H1 (cell line): Measurements from ENCODE around the gene NBDY. TPM values are rescaled to one million over a fixed set of nuclear protein-coding genes. Genes with fewer than 3 reads are reported as not detected.

Experiments used
- CTCF ChIA-PET: fragments of 300-600 bp; sonication (Branson Sonifier 250); formaldehyde crosslinking; loops from one replicate; lab custom pipeline; 2021; ENCODE audit not compliant: partially characterized antibody; lab: Charles Lee
- POLR2A ChIA-PET: fragments of 300-600 bp; sonication (Branson Sonifier 250); formaldehyde crosslinking; loops from one replicate; lab custom pipeline; 2021; ENCODE audit warnings: inconsistent platforms; ENCODE audit not compliant: partially characterized antibody; lab: Charles Lee
- DNase-seq, 2 experiments: peaks; one replicate each; pipeline versions ENCODE4 v3.0.0 to v3.0.0-alpha.2; 2010 to 2022; ENCODE audit warnings: low spot score in 2 of 2, low read depth in 1 of 2, mixed read lengths in 1 of 2
- FAIRE-seq: peaks from 2 replicates; lab custom pipeline; 2011; peaks lifted over from hg19 to GRCh38; lab: Jason Lieb, UNC
- H2AFZ ChIP-seq: 2 replicates; pipeline ENCODE4 v1.8.1; 2012; ENCODE audit warnings: low read length, inconsistent platforms
- H2AK5ac ChIP-seq: 2 replicates; pipeline ENCODE4 v1.6.1; 2013; ENCODE audit warnings: low read depth, low read length
- H2BK120ac ChIP-seq: replicated peaks from 2 replicates; pipeline ENCODE3; 2013; ENCODE audit warnings: low read depth, low read length, inconsistent platforms
- H2BK12ac ChIP-seq: 2 replicates; pipeline ENCODE4 v1.6.1; 2013; ENCODE audit warnings: low read depth, low read length
- H2BK15ac ChIP-seq: 2 replicates; pipeline ENCODE4 v1.6.1; 2013; ENCODE audit warnings: low read length
- H2BK20ac ChIP-seq: 2 replicates; pipeline ENCODE4 v1.6.1; 2013; ENCODE audit warnings: low read length
- H2BK5ac ChIP-seq: 2 replicates; pipeline ENCODE4 v1.6.1; 2013; ENCODE audit warnings: low read depth, low read length
- H3K14ac ChIP-seq: 2 replicates; pipeline ENCODE4 v1.6.1; 2013; ENCODE audit warnings: inconsistent platforms; ENCODE audit not compliant: insufficient read length
- H3K18ac ChIP-seq: 2 replicates; pipeline ENCODE4 v1.6.1; 2013; ENCODE audit warnings: low read length; ENCODE audit errors: extremely low read depth
- H3K23ac ChIP-seq: 2 replicates; pipeline ENCODE4 v1.6.1; 2013; ENCODE audit warnings: inconsistent platforms; ENCODE audit not compliant: insufficient read length
- H3K23me2 ChIP-seq: 2 replicates; pipeline ENCODE4 v1.6.1; 2013; ENCODE audit warnings: low read depth, low read length
- H3K27ac ChIP-seq: 2 replicates; pipeline ENCODE4 v1.6.1; 2011; ENCODE audit warnings: low read depth, low read length, inconsistent platforms
- H3K27me3 ChIP-seq, 4 experiments: replicated peaks in 1 of 4; 1 replicate in 1 of 4; 2 replicates in 3 of 4; pipeline versions ENCODE4 v1.6.1 to v1.8.1; 2011 to 2013; ENCODE audit warnings: low read length in 3 of 4, mild to moderate bottlenecking in 3 of 4, inconsistent platforms in 2 of 4, mixed read lengths in 2 of 4, moderate library complexity in 1 of 4; ENCODE audit not compliant: control insufficient read depth in 3 of 4, insufficient read depth in 3 of 4; ENCODE audit errors: extremely low read depth in 1 of 4
- H3K36me3 ChIP-seq, 4 experiments: 2 replicates each; pipeline versions ENCODE4 v1.6.1 to v1.8.1; 2011 to 2013; ENCODE audit warnings: mild to moderate bottlenecking in 4 of 4, low read length in 3 of 4, moderate library complexity in 2 of 4, control low read depth in 1 of 4, inconsistent platforms in 1 of 4; ENCODE audit not compliant: insufficient read depth in 4 of 4, control insufficient read depth in 2 of 4
- H3K4ac ChIP-seq: replicated peaks from 2 replicates; pipeline ENCODE3; 2013; ENCODE audit warnings: low read length, low read depth, mixed read lengths, inconsistent platforms; ENCODE audit not compliant: insufficient read length
- H3K4me1 ChIP-seq, 4 experiments: replicated peaks in 1 of 4; 1 replicate in 1 of 4; 2 replicates in 3 of 4; pipeline versions ENCODE4 v1.6.1 to v1.8.1; 2011 to 2013; ENCODE audit warnings: low read length in 3 of 4, inconsistent platforms in 2 of 4, mixed read lengths in 1 of 4; ENCODE audit not compliant: insufficient read depth in 4 of 4, control insufficient read depth in 3 of 4
- H3K4me2 ChIP-seq, 2 experiments: 2 replicates each; pipeline versions ENCODE4 v1.6.1 to v1.8.1; 2011 to 2013; ENCODE audit warnings: low read depth in 2 of 2, low read length in 2 of 2, control low read depth in 1 of 2, inconsistent platforms in 1 of 2, mild to moderate bottlenecking in 1 of 2; ENCODE audit not compliant: insufficient read depth in 1 of 2
- H3K4me3 ChIP-seq, 4 experiments: fragments of 200-600, 300-600 bp in 1 of 4; sonication (generic), shearing (Covaris generic), sonication (Bioruptor Twin) in 1 of 4; 2 replicates each; pipeline versions ENCODE4 v1.5.1 to v1.8.1; 2011 to 2016; ENCODE audit warnings: low read length in 4 of 4, low read depth in 3 of 4, control low read depth in 2 of 4, inconsistent platforms in 2 of 4, mild to moderate bottlenecking in 2 of 4, mixed read lengths in 1 of 4, moderate library complexity in 1 of 4; ENCODE audit not compliant: insufficient read depth in 2 of 4; ENCODE audit errors: extremely low read depth in 1 of 4
- H3K56ac ChIP-seq: replicated peaks from 2 replicates; pipeline ENCODE3; 2013; ENCODE audit warnings: low read depth, mild to moderate bottlenecking, mixed read lengths, low read length, inconsistent platforms; ENCODE audit not compliant: insufficient read length
- H3K79me1 ChIP-seq: 2 replicates; pipeline ENCODE4 v1.6.1; 2013; ENCODE audit warnings: low read depth, low read length, control low read depth
- H3K79me2 ChIP-seq, 2 experiments: 2 replicates each; pipeline versions ENCODE4 v1.6.1 to v1.8.1; 2012 to 2013; ENCODE audit warnings: low read length in 2 of 2, mild to moderate bottlenecking in 2 of 2, inconsistent platforms in 1 of 2; ENCODE audit not compliant: insufficient read depth in 2 of 2, control insufficient read depth in 1 of 2
- H3K9ac ChIP-seq, 4 experiments: replicated peaks in 1 of 4; 1 replicate in 1 of 4; 2 replicates in 3 of 4; pipeline versions ENCODE4 v1.6.1 to v1.8.1; 2011 to 2013; ENCODE audit warnings: low read depth in 3 of 4, low read length in 3 of 4, control low read depth in 2 of 4, mild to moderate bottlenecking in 2 of 4, moderate library complexity in 2 of 4, inconsistent platforms in 1 of 4; ENCODE audit errors: extremely low read depth in 1 of 4
- H3K9me3 ChIP-seq, 2 experiments: 2 replicates each; pipeline versions ENCODE4 v1.6.1 to v1.8.1; 2012 to 2013; ENCODE audit warnings: mild to moderate bottlenecking in 2 of 2, moderate library complexity in 2 of 2, control low read depth in 1 of 2, inconsistent platforms in 1 of 2, low read depth in 1 of 2, low read length in 1 of 2, mixed read lengths in 1 of 2; ENCODE audit not compliant: insufficient read depth in 2 of 2
- H4K20me1 ChIP-seq, 2 experiments: replicated peaks in 1 of 2; 2 replicates each; pipeline versions ENCODE3 to v1.8.1; 2011 to 2013; ENCODE audit warnings: inconsistent platforms in 2 of 2, low read length in 2 of 2, mild to moderate bottlenecking in 1 of 2; ENCODE audit not compliant: insufficient read depth in 2 of 2, control insufficient read depth in 1 of 2
- H4K5ac ChIP-seq: 2 replicates; pipeline ENCODE4 v1.6.1; 2013; ENCODE audit warnings: low read length, low read depth, mixed read lengths, inconsistent platforms; ENCODE audit not compliant: insufficient read length
- H4K8ac ChIP-seq: 2 replicates; pipeline ENCODE4 v1.8.0; 2013; ENCODE audit warnings: mild to moderate bottlenecking, moderate library complexity, low read length, inconsistent platforms; ENCODE audit not compliant: insufficient read depth; ENCODE audit errors: extremely low read depth
- H4K91ac ChIP-seq: replicated peaks from 2 replicates; pipeline ENCODE3; 2013; ENCODE audit warnings: low read length, mixed read lengths, inconsistent platforms; ENCODE audit not compliant: insufficient read length
- CHD1 ChIP-seq: IDR thresholded peaks from 2 replicates; pipeline ENCODE4 v1.6.1; 2012; ENCODE audit warnings: low read depth, low read length, improper control_type of control experiment
- JUND ChIP-seq: IDR thresholded peaks from 2 replicates; pipeline ENCODE4 v1.6.1; 2011; ENCODE audit warnings: mild to moderate bottlenecking, improper control_type of control experiment, low read length
- RNF2 ChIP-seq: fragments of 200-900, 300-1000 bp; sonication (generic); IDR thresholded peaks from 2 replicates; pipeline ENCODE4 v1.7.1; 2016; ENCODE audit warnings: borderline replicate concordance, low read depth, mild to moderate bottlenecking, antibody characterized with exemption, low read length; ENCODE audit not compliant: poor library complexity, severe bottlenecking; ENCODE audit errors: missing control alignments
- SIRT6 ChIP-seq: IDR thresholded peaks from one replicate; pipeline ENCODE4 v1.7.1; 2012; ENCODE audit warnings: low read length, inconsistent platforms
- TAF7 ChIP-seq: optimal IDR thresholded peaks from 2 replicates; pipeline ENCODE3; 2011; ENCODE audit warnings: low read depth, mild to moderate bottlenecking, inconsistent platforms, low read length, moderate library complexity, borderline replicate concordance
- WGBS, 2 experiments: shearing (Covaris generic) in 1 of 2; methylation state at CpG; one replicate each; pipeline versions ENCODE4 v1.1.6 to v1.1.7; 2013 to 2015; ENCODE audit warnings: low lambda C conversion rate in 2 of 2, mixed read lengths in 2 of 2, inconsistent platforms in 1 of 2, low coverage in 1 of 2, missing lambda C conversion rate in 1 of 2; ENCODE audit not compliant: insufficient replicate concordance in 2 of 2, insufficient coverage in 1 of 2, insufficient read length in 1 of 2; ENCODE audit errors: extremely low coverage in 1 of 2, missing lambda C conversion rate in 1 of 2; 5-methylcytosine and 5-hydroxymethylcytosine counted together
- polyA plus RNA-seq, 7 experiments: library from polyadenylated mRNA; depleted of rRNA in 3 of 7; stranded (reverse) in 5 of 7; unstranded in 2 of 7; fragments of >200 nt in 5 of 7; fragments of 200-250 nt in 2 of 7; gene quantifications; 1 replicate in 5 of 7; 2 replicates in 1 of 7; 4 replicates in 1 of 7; pipeline versions ENCODE4 v1.2.1 to v1.2.3, GENCODE V29; 2011 to 2013; ENCODE audit warnings: missing spikeins in 2 of 7, mixed read lengths in 2 of 7
- total RNA-seq: library from RNA; stranded (reverse); fragmentation: NEBNext Ultra II Directional; extraction: Animal tissue kit (Norgen Biotek cat#: 25700); gene quantifications from 2 replicates; pipeline ENCODE4 v1.2.1, GENCODE V29; 2021

NBDY gene
- total and polyA plus RNA-seq, 2 of the 8 experiments (the other 6 are each of a cell fraction or from before 2014, with no cell fraction given), result 42.3 to 57.8 TPM

- no peaks in the 10 kb centered on the region; the same call in 1 of the 2 replicates for H3K79me1 ChIP-seq
- no peak overlapping the region for H3K56ac ChIP-seq
- no peak overlapping the region for H2AK5ac ChIP-seq
- CTCF ChIA-PET, result interaction anchor here (1.0 kb wide), 1 partner anchor 543 kb away, joined by 3 read pairs; no protein-coding TSS in a partner anchor
- H3K9ac ChIP-seq, result no peak overlapping the region
- no peak overlapping the region for H3K14ac ChIP-seq
- H3K4me3 ChIP-seq, result no peak overlapping the region
- H3K27ac ChIP-seq, result no peak overlapping the region
- no peak overlapping the region for H4K8ac ChIP-seq
- no peaks in the 10 kb centered on the region for H3K4me1 ChIP-seq
- POLR2A ChIA-PET, result no interaction called here
- no peaks in the 10 kb centered on the region for H3K9me3 ChIP-seq
- H4K5ac ChIP-seq, result no peak overlapping the region
- no peaks in the 10 kb centered on the region for H3K27me3 ChIP-seq
- no peak for DNase-seq
- H2BK5ac ChIP-seq, result no peak overlapping the region
- no peak overlapping the region for H2AFZ ChIP-seq
- no peak overlapping the region for H2BK20ac ChIP-seq
- no peak overlapping the region for H3K23ac ChIP-seq
- no peak for FAIRE-seq
- H3K18ac ChIP-seq, result no peak overlapping the region
- H2BK120ac ChIP-seq, result no peak overlapping the region
- H4K20me1 ChIP-seq, result peaks cover 0 to 1% of the 10 kb centered on the region in 2 experiments
- WGBS, 2 experiments, result 90% methylated on average over 6 of the region's 7 CpGs; no CpG with 5 or more reads in 1 of the 2 experiments
- no peak overlapping the region for H3K4ac ChIP-seq
- TF ChIP-seq TAF7 (no peak), CHD1 (no peak), SIRT6 (no peak), RNF2 (no peak), JUND (no peak)
- H2BK15ac ChIP-seq, result no peak overlapping the region
- peaks cover 0 to 7% (median 3%) of the 10 kb centered on the region in 4 experiments; a peak in 3 of 8 replicates for H3K36me3 ChIP-seq
- no peaks in the 10 kb centered on the region for H3K23me2 ChIP-seq
- H3K4me2 ChIP-seq, result no peak overlapping the region
- no peaks in the 10 kb centered on the region for H3K79me2 ChIP-seq
- H4K91ac ChIP-seq, result no peak overlapping the region
- no peak overlapping the region for H2BK12ac ChIP-seq
Observed at GRCh38 chrX:56790778-56791177, 61.7 kb downstream of the NBDY start.
